HCT116 (cell line): ENCODE data around the gene RAB3GAP1.

Experiments
- SP1 ChIP-seq: IDR thresholded peaks from 2 replicates; pipeline ENCODE4 v1.6.1; 2012; ENCODE audit warnings: low read depth
- TF ChIP-seq, protein P1 (sequence below), 3 experiments: fragments of 200-600 bp in 1 of 3; sonication (generic) in 1 of 3; IDR thresholded peaks in 2 of 3; conservative IDR thresholded peaks in 1 of 3; 2 replicates each; pipeline ENCODE4 v1.5.1; 2012 to 2017; ENCODE audit warnings: low read depth in 2 of 3, low read length in 2 of 3, antibody characterized with exemption in 1 of 3, borderline replicate concordance in 1 of 3, control low read depth in 1 of 3, mild to moderate bottlenecking in 1 of 3, mixed read lengths in 1 of 3, mixed run types in 1 of 3, moderate library complexity in 1 of 3; ENCODE audit not compliant: insufficient read depth in 1 of 3
- TF ChIP-seq, protein P2 (sequence below): IDR thresholded peaks from 2 replicates; pipeline ENCODE4 v1.6.1; 2011; ENCODE audit warnings: mild to moderate bottlenecking, low read length, moderate library complexity; ENCODE audit not compliant: insufficient replicate concordance; ENCODE audit errors: extremely low read depth

DNA sequence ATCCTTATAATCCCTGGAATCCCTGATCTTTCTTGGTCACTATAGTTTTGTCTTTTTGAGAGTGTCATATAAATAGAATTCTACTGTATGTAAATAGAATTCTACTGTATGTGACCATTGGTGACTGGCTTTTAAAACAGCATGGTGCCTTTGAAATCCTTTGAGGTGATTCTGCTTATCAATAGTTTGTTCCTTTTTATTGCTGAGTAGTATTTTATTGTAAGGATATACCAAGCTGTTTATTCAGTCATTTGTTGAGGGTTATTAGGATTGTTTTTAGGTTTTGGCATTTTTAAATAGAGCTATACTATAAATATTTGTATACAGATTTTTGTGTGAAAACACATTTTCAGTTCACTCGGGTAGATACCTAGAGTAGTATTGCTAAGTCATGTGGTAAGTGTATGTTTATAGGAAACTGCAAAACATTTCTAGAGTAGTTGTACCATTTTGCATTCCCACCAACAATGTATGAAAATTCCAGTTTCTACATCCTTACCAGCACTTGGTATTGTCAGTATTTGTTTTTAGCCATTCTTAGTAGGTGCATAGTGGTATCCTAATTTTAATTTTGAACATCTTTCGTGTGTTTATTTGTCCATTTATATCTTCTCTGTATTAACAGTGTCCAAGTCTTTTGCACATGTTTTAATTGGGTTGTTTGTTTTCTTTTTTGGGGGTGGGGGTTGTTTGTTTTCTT lies 45.6 kb downstream of the RAB3GAP1 start:
- TF ChIP-seq SP1: no peak
- TF ChIP-seq, protein P1, sequence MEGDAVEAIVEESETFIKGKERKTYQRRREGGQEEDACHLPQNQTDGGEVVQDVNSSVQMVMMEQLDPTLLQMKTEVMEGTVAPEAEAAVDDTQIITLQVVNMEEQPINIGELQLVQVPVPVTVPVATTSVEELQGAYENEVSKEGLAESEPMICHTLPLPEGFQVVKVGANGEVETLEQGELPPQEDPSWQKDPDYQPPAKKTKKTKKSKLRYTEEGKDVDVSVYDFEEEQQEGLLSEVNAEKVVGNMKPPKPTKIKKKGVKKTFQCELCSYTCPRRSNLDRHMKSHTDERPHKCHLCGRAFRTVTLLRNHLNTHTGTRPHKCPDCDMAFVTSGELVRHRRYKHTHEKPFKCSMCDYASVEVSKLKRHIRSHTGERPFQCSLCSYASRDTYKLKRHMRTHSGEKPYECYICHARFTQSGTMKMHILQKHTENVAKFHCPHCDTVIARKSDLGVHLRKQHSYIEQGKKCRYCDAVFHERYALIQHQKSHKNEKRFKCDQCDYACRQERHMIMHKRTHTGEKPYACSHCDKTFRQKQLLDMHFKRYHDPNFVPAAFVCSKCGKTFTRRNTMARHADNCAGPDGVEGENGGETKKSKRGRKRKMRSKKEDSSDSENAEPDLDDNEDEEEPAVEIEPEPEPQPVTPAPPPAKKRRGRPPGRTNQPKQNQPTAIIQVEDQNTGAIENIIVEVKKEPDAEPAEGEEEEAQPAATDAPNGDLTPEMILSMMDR (IDR thresholded peaks at IDR 0.05 in 2 of 3, conservative IDR thresholded peaks at IDR 0.05 in 1 of 3; ENCODE audit: borderline replicate concordance in 1 of 3, insufficient read depth in 1 of 3, low read depth in 2 of 3, low read length in 2 of 3): no peak
- TF ChIP-seq, protein P2, sequence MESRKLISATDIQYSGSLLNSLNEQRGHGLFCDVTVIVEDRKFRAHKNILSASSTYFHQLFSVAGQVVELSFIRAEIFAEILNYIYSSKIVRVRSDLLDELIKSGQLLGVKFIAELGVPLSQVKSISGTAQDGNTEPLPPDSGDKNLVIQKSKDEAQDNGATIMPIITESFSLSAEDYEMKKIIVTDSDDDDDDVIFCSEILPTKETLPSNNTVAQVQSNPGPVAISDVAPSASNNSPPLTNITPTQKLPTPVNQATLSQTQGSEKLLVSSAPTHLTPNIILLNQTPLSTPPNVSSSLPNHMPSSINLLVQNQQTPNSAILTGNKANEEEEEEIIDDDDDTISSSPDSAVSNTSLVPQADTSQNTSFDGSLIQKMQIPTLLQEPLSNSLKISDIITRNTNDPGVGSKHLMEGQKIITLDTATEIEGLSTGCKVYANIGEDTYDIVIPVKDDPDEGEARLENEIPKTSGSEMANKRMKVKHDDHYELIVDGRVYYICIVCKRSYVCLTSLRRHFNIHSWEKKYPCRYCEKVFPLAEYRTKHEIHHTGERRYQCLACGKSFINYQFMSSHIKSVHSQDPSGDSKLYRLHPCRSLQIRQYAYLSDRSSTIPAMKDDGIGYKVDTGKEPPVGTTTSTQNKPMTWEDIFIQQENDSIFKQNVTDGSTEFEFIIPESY: no peak
